GM21528 (cell line): ENCODE measurements around the gene EID3.

Source experiments
- ATAC-seq: cut with Tn5 transposase; IDR thresholded peaks from one replicate; pipeline ENCODE4 v1.9.1; 2021; ENCODE audit warnings: mild to moderate bottlenecking, moderate library complexity; ENCODE audit not compliant: unreplicated experiment, low FRiP score

Gene EID3

GRCh38 chr12:104353012-104353981 is 49.8 kb downstream of the EID3 start:
- no peak for ATAC-seq

GRCh38 chr12:104354167-104354867 is 50.8 kb downstream of the EID3 start:
- no peak for ATAC-seq
